GM12892 (cell line): ENCODE measurements around the gene SGIP1.

Source experiments
- POLR2A ChIP-seq: IDR thresholded peaks from 2 replicates; pipeline ENCODE4 v1.6.1; 2011; ENCODE audit warnings: low read depth, low read length, control low read depth
- POLR2AphosphoS5 ChIP-seq: IDR thresholded peaks from 2 replicates; pipeline ENCODE4 v1.6.1; 2011; ENCODE audit warnings: low read depth, low read length, control low read depth

- TF ChIP-seq POLR2AphosphoS5: no peak
- TF ChIP-seq POLR2A: no peak
Observed at GRCh38 chr1:66563941-66564630, 30.1 kb downstream of the SGIP1 start.
